Measurements from ENCODE around the gene CYGB. TPM values are rescaled to one million over a fixed set of nuclear protein-coding genes. Genes with fewer than 3 reads are reported as not detected.

The CYGB gene
- total RNA-seq, 1 experiment from 2014 or later: not detected

DNA sequence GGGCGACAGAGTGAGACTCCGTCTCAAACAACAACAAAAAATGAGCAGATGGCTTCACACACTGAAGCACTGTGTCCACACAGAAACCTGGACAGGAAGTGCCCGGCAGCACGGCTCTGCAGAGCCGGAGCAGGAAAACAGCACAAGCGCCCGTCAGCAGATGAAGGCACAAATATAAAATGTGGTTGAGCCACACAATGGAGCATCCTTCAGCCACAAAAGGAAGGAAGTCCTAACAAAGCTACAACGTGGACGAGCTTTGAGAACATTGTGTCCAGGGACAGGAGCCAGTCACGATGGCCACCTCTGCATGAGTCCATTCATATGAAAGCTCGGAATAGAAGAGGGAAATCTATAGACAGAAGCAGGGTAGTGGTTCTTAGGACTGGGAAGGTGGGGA is 51.9 kb downstream of the CYGB start:
- H3K4me3 ChIP-seq (ENCODE audit: low read length): no peak overlapping the region
- no peaks in the 10 kb centered on the region for H3K9me3 ChIP-seq (ENCODE audit: low read length)
- no peaks in the 10 kb centered on the region for H3K79me2 ChIP-seq (ENCODE audit: low read length)
- no peak overlapping the region for H3K27ac ChIP-seq (ENCODE audit: low read length)
- H3K36me3 ChIP-seq (ENCODE audit: insufficient read depth, low read length): no peaks in the 10 kb centered on the region
- no peaks in the 10 kb centered on the region for H3K9me2 ChIP-seq (replicated peaks; ENCODE audit: insufficient read depth, low read length)
- no peak overlapping the region for H3K4me2 ChIP-seq (ENCODE audit: low read depth, low read length, poor library complexity, severe bottlenecking)
- H4K20me1 ChIP-seq (ENCODE audit: insufficient read depth, low read depth, low read length): no peaks in the 10 kb centered on the region
- H3K27me3 ChIP-seq (ENCODE audit: low read length): no peaks in the 10 kb centered on the region
- no peak for DNase-seq
- H3K4me1 ChIP-seq (ENCODE audit: low read length): peaks cover 25% of the 10 kb centered on the region
- no peak overlapping the region for H2AFZ ChIP-seq (ENCODE audit: low read length)
- no peak overlapping the region for H3K9ac ChIP-seq (ENCODE audit: low read length)

DNA sequence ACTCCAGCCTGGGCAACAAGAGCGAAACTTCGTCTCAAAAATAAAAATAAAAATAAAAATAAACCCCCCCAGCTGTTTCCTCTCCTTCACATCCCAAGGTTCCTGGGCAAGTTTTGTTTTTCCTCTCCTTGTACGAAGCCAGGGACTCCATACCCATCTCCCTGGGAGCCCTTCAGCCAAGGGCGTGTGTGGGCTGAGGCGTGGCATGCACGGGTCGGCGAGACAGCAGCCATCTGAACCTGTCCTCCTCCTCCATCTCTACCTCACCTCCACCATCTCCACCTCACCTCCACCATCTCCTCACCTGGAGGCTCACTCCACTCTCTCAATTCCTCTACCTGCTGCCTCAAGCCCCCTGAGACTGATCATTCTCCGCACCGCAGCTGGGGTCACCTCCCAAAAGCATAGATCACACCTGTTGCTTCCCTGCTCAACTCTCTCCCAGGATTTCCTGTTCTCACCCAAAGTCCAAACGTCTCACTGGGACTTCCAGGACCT is 53.2 kb downstream of the CYGB start:
- Histone ChIP-seq H3K27me3 (ENCODE audit: low read length) (no peaks in the 10 kb centered on the region), H3K36me3 (ENCODE audit: insufficient read depth, low read length) (no peaks in the 10 kb centered on the region), H3K4me3 (ENCODE audit: low read length) (no peak overlapping the region), H3K27ac (ENCODE audit: low read length) (no peak overlapping the region), H3K9ac (ENCODE audit: low read length) (no peak overlapping the region), H3K9me2 (replicated peaks; ENCODE audit: insufficient read depth, low read length) (no peaks in the 10 kb centered on the region), H3K4me1 (ENCODE audit: low read length) (peaks cover 35% of the 10 kb centered on the region), H3K4me2 (ENCODE audit: low read depth, low read length, poor library complexity, severe bottlenecking) (no peak overlapping the region), H4K20me1 (ENCODE audit: insufficient read depth, low read depth, low read length) (no peaks in the 10 kb centered on the region), H3K9me3 (ENCODE audit: low read length) (no peaks in the 10 kb centered on the region), H3K79me2 (ENCODE audit: low read length) (no peaks in the 10 kb centered on the region), H2AFZ (ENCODE audit: low read length) (no peak overlapping the region)
- DNase-seq: no peak

GRCh38 chr17:76481071-76481655 is 56.3 kb downstream of the CYGB start:
- Histone ChIP-seq H3K9me3 (ENCODE audit: low read length) (no peaks in the 10 kb centered on the region), H4K20me1 (ENCODE audit: insufficient read depth, low read depth, low read length) (no peaks in the 10 kb centered on the region), H3K9me2 (replicated peaks; ENCODE audit: insufficient read depth, low read length) (no peaks in the 10 kb centered on the region), H3K9ac (ENCODE audit: low read length) (peak overlapping the region; percentile 60), H3K4me2 (ENCODE audit: low read depth, low read length, poor library complexity, severe bottlenecking) (peak overlapping the region; percentile 69), H2AFZ (ENCODE audit: low read length) (peak overlapping the region; percentile 79; the same call in 1 of the 2 replicates), H3K27me3 (ENCODE audit: low read length) (no peaks in the 10 kb centered on the region), H3K79me2 (ENCODE audit: low read length) (no peaks in the 10 kb centered on the region), H3K36me3 (ENCODE audit: insufficient read depth, low read length) (no peaks in the 10 kb centered on the region), H3K27ac (ENCODE audit: low read length) (peak overlapping the region; percentile 66), H3K4me3 (ENCODE audit: low read length) (peak overlapping the region; percentile 52), H3K4me1 (ENCODE audit: low read length) (peaks cover 36% of the 10 kb centered on the region)
- DNase-seq: peak; percentile 85

GRCh38 chr17:76480632-76481031 is 56.9 kb downstream of the CYGB start:
- Histone ChIP-seq H3K4me3 (ENCODE audit: low read length) (peak overlapping the region; percentile 52), H3K36me3 (ENCODE audit: insufficient read depth, low read length) (no peaks in the 10 kb centered on the region), H3K9ac (ENCODE audit: low read length) (peak overlapping the region; percentile 60), H3K4me1 (ENCODE audit: low read length) (peaks cover 36% of the 10 kb centered on the region), H3K79me2 (ENCODE audit: low read length) (no peaks in the 10 kb centered on the region), H3K27ac (ENCODE audit: low read length) (peak overlapping the region; percentile 66), H3K9me2 (replicated peaks; ENCODE audit: insufficient read depth, low read length) (no peaks in the 10 kb centered on the region), H3K27me3 (ENCODE audit: low read length) (no peaks in the 10 kb centered on the region), H2AFZ (ENCODE audit: low read length) (peak overlapping the region; percentile 79; the same call in 1 of the 2 replicates), H4K20me1 (ENCODE audit: insufficient read depth, low read depth, low read length) (no peaks in the 10 kb centered on the region), H3K9me3 (ENCODE audit: low read length) (no peaks in the 10 kb centered on the region), H3K4me2 (ENCODE audit: low read depth, low read length, poor library complexity, severe bottlenecking) (peak overlapping the region; percentile 69)
- peak; percentile 69 for DNase-seq

- H3K4me1 ChIP-seq (ENCODE audit: low read length): peaks cover 36% of the 10 kb centered on the region
- no peak overlapping the region for H3K27ac ChIP-seq (ENCODE audit: low read length)
Observed at GRCh38 chr17:76479515-76480060, 57.9 kb downstream of the CYGB start.

DNA sequence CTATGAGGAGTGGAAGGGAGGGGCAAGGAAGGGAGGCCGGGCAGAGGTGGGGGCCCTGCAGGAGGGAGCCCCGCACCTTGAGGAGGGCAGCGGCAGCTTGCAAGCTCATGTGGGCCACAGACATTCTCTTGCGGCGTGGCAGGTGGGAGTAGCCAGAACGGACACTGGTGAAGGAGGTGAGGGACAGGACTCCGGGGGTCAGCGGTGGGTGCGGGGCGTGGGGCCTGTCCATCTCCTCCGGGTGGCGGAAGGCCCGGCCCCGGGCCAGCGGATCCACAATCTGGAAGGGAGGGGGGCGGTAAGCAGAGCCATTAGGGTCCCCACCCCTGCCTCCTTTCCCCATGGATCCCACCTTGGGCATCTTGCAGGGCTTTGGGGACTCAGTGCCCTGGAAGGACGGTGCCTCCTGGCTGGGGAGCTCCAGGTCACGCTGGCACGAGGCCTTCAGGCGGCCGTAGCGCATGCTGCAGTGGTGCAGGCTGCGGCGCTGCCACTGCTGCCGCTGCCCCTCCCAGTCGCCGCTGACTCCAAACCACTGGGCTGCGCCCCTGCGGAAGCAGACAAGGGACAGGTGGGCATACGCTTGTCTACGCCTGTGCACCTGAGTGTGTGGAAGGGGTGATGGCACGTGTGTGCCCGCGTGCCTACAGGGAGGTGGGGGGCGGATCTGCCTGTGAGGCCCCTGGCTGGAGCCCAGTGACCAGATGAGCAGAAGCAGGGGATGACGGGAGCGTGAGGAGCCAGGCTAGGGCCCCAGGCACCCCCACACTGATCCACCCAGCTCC is 58.6 kb downstream of the CYGB start:
- H4K20me1 ChIP-seq (ENCODE audit: insufficient read depth, low read depth, low read length): no peaks in the 10 kb centered on the region
- DNase-seq: no peak
- H3K4me1 ChIP-seq (ENCODE audit: low read length): peaks cover 36% of the 10 kb centered on the region
- H3K79me2 ChIP-seq (ENCODE audit: low read length): no peaks in the 10 kb centered on the region
- no peak overlapping the region for H3K27ac ChIP-seq (ENCODE audit: low read length)
- H2AFZ ChIP-seq (ENCODE audit: low read length): no peak overlapping the region
- no peak overlapping the region for H3K4me3 ChIP-seq (ENCODE audit: low read length)
- no peaks in the 10 kb centered on the region for H3K9me2 ChIP-seq (replicated peaks; ENCODE audit: insufficient read depth, low read length)
- peak overlapping the region; percentile 45 for H3K9ac ChIP-seq (ENCODE audit: low read length)
- no peaks in the 10 kb centered on the region for H3K9me3 ChIP-seq (ENCODE audit: low read length)
- H3K27me3 ChIP-seq (ENCODE audit: low read length): no peaks in the 10 kb centered on the region
- no peaks in the 10 kb centered on the region for H3K36me3 ChIP-seq (ENCODE audit: insufficient read depth, low read length)
- peak overlapping the region; percentile 34 for H3K4me2 ChIP-seq (ENCODE audit: low read depth, low read length, poor library complexity, severe bottlenecking)

More at GRCh38 chr17:76479515-76480060, 57.9 kb downstream of the CYGB start:
- H4K20me1 ChIP-seq (ENCODE audit: insufficient read depth, low read depth, low read length): no peaks in the 10 kb centered on the region
- H3K4me3 ChIP-seq (ENCODE audit: low read length): no peak overlapping the region
- H3K4me2 ChIP-seq (ENCODE audit: low read depth, low read length, poor library complexity, severe bottlenecking): peak overlapping the region; percentile 34
- H3K9ac ChIP-seq (ENCODE audit: low read length): peak overlapping the region; percentile 45
- H3K79me2 ChIP-seq (ENCODE audit: low read length): no peaks in the 10 kb centered on the region
- H3K9me2 ChIP-seq (replicated peaks; ENCODE audit: insufficient read depth, low read length): no peaks in the 10 kb centered on the region
- no peaks in the 10 kb centered on the region for H3K27me3 ChIP-seq (ENCODE audit: low read length)
- no peak overlapping the region for H2AFZ ChIP-seq (ENCODE audit: low read length)
- no peaks in the 10 kb centered on the region for H3K9me3 ChIP-seq (ENCODE audit: low read length)
- peak; percentile 77 for DNase-seq
- no peaks in the 10 kb centered on the region for H3K36me3 ChIP-seq (ENCODE audit: insufficient read depth, low read length)

DNA sequence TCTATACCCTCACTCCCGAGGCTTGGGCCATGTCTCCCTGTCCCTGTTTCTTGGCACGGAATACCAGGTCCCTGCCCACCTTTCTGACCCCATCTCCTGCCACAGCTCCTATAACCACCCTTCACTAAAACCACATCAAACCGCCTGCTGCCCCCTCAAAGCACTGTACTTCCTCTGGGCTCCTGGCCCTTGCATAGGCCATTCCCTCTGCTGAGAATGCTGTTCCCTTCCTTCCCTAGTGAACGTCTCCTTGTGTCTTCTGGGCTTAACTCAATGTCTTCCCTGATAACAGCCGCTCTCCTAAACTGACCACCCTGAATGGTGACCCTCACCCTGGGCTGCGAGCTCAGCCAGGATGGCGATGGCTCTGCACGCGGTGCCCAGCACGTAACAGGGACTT is 59.4 kb downstream of the CYGB start:
- DNase-seq: no peak
- no peaks in the 10 kb centered on the region for H3K27me3 ChIP-seq (ENCODE audit: low read length)
- no peaks in the 10 kb centered on the region for H3K36me3 ChIP-seq (ENCODE audit: insufficient read depth, low read length)
- H3K9me2 ChIP-seq (replicated peaks; ENCODE audit: insufficient read depth, low read length): no peaks in the 10 kb centered on the region
- no peaks in the 10 kb centered on the region for H4K20me1 ChIP-seq (ENCODE audit: insufficient read depth, low read depth, low read length)
- no peak overlapping the region for H3K4me2 ChIP-seq (ENCODE audit: low read depth, low read length, poor library complexity, severe bottlenecking)
- no peak overlapping the region for H3K9ac ChIP-seq (ENCODE audit: low read length)
- H3K27ac ChIP-seq (ENCODE audit: low read length): no peak overlapping the region
- H3K79me2 ChIP-seq (ENCODE audit: low read length): no peaks in the 10 kb centered on the region
- no peaks in the 10 kb centered on the region for H3K9me3 ChIP-seq (ENCODE audit: low read length)
- peaks cover 36% of the 10 kb centered on the region for H3K4me1 ChIP-seq (ENCODE audit: low read length)
- no peak overlapping the region for H2AFZ ChIP-seq (ENCODE audit: low read length)
- no peak overlapping the region for H3K4me3 ChIP-seq (ENCODE audit: low read length)

- no peaks in the 10 kb centered on the region for H3K9me2 ChIP-seq (replicated peaks; ENCODE audit: insufficient read depth, low read length)
- H3K4me2 ChIP-seq (ENCODE audit: low read depth, low read length, poor library complexity, severe bottlenecking): no peak overlapping the region
- H4K20me1 ChIP-seq (ENCODE audit: insufficient read depth, low read depth, low read length): no peaks in the 10 kb centered on the region
- H3K9ac ChIP-seq (ENCODE audit: low read length): no peak overlapping the region
- DNase-seq: no peak
- H3K79me2 ChIP-seq (ENCODE audit: low read length): no peaks in the 10 kb centered on the region
- H3K27ac ChIP-seq (ENCODE audit: low read length): no peak overlapping the region
- no peaks in the 10 kb centered on the region for H3K36me3 ChIP-seq (ENCODE audit: insufficient read depth, low read length)
- H3K27me3 ChIP-seq (ENCODE audit: low read length): no peaks in the 10 kb centered on the region
- H3K9me3 ChIP-seq (ENCODE audit: low read length): no peaks in the 10 kb centered on the region
- peaks cover 30% of the 10 kb centered on the region for H3K4me1 ChIP-seq (ENCODE audit: low read length)
- H3K4me3 ChIP-seq (ENCODE audit: low read length): no peak overlapping the region
- no peak overlapping the region for H2AFZ ChIP-seq (ENCODE audit: low read length)
Observed at GRCh38 chr17:76477576-76477975, 59.9 kb downstream of the CYGB start.

Measured in Karpas-422 (cell line).